GM18526 (cell line): ENCODE results near the gene CHGA.

Experiments used
- POLR2A ChIP-seq: IDR thresholded peaks from 3 replicates; pipeline ENCODE4 v1.6.1; 2011; ENCODE audit not compliant: insufficient read length; ENCODE audit errors: extremely low read depth

CHGA gene

DNA sequence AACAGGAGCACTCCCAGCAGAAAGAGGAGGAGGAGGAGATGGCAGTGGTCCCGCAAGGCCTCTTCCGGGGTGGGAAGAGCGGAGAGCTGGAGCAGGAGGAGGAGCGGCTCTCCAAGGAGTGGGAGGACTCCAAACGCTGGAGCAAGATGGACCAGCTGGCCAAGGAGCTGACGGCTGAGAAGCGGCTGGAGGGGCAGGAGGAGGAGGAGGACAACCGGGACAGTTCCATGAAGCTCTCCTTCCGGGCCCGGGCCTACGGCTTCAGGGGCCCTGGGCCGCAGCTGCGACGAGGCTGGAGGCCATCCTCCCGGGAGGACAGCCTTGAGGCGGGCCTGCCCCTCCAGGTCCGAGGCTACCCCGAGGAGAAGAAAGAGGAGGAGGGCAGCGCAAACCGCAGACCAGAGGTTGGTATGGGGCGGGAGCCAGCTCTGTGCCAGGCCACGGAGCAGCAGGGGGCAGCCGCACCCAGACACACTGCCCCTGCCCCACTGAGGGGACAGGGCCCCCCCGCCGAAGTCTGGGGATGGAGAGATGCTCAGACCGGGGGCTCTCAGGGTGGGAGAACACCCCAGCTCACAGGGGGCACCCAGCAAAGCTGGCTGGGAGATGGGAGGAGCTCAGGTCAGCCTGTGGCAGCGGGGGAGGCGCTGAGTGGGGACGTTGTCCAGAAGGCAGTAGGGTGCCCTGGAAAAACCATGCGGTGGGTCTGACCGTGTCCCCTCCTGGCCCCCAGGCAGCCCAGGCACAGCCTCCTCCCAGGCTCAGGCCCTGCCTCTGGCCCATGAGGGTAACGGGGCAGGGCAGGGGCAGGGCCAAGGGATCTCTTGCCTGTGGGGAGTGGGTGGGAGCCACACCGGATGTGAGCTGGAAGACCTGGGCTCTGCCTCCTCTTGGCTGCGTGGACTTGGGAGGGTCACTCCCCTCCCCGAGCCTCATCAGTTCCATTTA, 9.8 kb downstream of the CHGA start:
- no peak for TF ChIP-seq POLR2A

DNA sequence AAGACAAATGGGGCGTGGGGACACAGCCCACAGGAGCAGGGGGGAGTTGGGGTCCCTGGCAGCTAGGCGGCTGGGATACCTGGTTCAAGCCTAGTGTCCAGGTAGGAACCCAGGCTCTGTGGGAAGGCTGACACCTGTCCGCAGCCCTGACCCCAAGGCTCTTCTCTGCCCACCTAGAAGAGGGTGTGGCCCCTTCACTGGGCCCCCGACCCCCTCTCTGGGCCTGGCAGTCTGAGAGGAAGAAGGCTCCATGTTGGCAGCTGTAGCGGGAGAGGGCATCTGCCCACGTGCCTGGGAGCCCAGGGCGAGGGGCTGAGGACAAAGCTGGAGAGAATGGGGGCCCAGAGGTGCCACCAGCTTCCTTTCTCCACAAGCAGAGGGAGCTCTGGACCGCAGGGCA, 10.5 kb downstream of the CHGA start:
- no peak for TF ChIP-seq POLR2A

DNA sequence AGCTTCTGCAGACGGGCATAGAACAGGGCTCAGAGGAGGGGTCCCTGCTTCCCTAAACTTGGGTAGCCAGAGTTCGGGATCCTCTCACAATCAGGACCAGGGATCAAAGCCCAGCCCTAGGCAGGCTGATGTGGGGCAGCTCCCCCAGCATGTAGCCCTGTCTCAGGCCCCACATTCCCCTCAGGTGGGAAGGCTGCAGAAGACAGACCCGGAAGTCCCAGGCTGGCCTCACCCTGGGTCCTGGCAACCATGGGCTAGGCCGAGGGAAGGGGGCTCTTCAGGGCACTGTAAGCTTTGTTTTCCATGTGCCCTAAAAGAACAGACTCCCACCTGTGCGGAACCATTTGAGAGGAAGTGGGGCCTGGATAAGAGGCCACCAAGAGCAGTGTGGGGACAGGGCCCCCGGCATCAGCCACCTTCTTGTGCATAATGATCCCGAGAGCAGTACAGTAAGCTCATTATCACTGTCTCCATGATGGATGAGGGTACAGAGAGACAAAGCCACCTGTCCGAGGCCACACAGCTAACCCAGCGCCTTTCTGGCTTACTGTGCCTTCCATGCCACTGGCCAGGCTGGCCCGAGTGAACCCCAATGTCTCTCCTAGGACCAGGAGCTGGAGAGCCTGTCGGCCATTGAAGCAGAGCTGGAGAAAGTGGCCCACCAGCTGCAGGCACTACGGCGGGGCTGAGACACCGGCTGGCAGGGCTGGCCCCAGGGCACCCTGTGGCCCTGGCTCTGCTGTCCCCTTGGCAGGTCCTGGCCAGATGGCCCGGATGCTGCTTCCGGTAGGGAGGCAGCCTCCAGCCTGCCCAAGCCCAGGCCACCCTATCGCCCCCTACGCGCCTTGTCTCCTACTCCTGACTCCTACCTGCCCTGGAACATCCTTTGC, 11.5 kb downstream of the CHGA start:
- no peak for TF ChIP-seq POLR2A

DNA sequence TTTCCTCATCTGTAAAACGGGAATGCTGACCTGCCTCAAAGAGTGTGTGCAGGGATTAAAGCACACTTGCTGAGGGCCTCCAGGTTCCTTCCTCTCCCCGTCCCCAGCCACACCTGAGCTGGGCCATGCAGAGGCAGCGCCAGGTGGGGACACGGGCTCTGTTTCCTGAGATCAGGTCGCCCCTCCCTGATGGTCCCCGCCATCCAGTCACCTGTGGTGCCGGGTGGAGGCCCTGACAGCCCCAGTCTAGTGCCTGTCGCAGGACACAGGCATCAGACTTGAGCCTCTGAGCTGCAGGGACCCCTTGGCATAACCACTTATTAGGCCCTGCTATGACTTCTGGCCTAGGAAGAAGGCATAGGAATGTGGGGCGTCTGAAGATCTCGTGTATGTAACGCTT, 12.5 kb downstream of the CHGA start:
- TF ChIP-seq POLR2A, result no peak

DNA sequence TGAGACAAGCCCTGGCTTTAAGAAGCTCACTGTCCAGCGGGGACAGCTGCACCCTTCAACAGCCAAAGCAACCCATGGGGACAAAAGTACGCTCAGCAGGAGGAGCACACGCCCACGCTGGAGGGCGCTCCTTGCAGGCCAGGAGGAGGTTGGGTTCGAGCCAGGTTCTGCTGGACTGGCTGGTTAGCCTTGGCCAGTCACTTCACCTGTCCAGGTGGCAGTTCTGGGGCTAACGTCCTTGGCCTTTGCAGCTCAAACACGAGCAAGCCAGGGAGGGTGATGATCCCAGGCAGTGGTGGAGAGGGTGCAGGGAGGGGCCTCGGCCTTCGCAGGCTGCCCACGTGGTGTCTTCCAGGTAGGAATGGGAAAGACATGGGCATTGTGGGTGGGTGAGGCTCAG, 13.1 kb downstream of the CHGA start:
- TF ChIP-seq POLR2A, result no peak

DNA sequence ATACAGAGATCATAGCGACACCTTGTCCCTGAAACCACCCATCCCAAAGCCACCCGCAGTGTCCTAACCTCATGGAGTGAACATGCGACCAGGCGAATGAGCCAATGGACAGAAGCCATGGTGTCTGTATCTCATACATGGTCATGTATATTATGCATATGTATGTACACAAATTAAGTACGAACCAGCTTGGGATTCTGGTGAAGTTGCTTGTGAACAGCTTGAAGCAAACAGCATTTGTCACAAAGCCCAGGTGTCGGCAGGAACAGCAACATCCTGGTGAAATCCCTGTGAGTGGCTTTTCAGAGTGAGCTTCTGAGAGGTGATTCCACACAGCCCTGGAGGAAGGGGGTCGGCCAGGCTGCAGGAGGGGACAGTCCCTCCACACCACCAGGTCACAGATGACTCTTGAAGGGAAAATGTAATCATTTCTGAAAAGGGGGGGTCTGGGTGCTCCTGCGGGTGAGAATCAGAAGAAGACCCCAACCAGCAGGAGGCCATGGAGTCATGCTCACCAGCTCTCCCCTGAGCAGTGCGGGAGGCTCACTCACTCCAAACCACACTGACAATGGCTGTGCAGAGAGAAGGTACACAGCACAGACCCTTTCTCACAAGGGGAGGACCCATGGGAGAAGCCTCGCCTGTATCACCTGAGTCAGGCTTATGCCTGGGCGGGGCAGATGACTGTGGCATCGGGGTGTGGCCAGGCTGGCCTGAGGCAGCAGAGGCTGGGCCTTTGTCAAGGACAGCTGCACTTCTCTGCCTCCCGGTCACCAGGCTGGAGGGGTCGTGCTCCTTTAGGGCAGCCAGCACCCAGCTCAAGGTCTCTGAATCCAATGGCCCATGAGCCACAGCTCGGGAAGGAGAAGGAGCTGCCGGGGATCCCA, 14.3 kb downstream of the CHGA start:
- TF ChIP-seq POLR2A, result no peak

DNA sequence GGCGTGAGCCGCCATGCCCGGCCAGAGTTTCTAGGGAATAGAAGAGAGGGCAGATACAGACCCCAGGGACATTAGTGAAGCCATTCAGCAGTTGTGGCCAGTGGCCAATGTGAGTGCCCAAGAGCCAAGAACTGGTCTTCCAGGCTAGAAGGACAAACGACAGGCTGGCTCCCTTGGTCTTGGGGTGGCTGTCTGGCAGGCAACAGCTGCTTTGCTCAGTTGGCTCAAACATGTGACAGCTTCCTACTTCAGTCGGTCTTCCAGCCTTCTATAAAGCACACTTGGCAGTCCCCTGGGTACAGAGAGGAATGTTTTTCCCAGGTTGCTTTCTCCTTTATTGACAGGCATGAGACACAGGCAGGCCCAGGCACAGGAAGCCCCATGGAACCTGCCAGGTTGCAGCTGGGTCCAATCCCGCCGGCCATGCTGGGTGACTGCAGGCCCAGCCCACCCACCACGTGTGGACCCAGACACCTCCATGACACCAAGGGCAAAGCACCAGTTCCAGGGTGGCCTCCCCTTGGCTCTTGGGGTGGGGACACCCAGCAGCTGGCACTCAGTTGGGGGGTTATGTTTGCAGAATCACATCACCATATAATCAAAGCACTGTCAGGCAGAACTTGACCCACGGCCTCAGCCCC, 15.4 kb downstream of the CHGA start:
- TF ChIP-seq POLR2A, result no peak

DNA sequence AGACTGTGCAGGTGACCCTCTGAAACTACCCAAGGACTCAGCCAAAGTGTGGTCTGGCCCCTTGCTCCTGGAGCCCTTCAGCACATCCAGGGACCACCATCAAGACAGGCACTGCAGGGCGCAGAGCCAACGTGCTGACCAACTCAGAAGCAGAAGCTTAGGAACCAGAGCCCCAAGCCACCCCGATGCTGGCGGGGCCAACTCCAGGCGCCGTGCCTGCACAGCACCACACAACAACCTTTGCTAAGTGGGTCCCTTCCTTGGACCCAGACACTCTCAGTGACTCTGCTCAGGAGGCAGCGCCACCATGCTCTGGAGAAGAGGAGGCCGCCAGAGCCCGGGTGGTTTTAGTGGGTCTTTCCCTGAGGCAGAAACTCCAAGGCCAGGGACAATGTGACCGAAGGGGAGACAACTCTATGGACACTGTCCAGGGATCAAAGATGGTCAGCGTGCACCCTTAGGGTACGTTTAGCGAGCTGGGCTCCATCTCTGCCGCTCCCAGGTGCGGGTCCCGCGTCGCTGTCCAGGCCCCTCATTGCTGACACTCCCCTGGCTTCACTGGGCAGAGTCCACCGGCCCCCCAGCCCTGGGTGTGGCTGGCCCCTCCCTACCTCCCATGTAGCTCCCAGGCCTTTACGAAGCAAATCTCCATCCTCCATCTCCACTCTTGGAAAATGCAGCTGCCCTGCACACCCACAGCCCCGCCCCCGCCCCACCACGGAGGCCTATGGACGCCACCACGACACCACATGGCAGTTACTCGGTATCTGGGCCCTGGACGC, 16.1 kb downstream of the CHGA start:
- no peak for TF ChIP-seq POLR2A

DNA sequence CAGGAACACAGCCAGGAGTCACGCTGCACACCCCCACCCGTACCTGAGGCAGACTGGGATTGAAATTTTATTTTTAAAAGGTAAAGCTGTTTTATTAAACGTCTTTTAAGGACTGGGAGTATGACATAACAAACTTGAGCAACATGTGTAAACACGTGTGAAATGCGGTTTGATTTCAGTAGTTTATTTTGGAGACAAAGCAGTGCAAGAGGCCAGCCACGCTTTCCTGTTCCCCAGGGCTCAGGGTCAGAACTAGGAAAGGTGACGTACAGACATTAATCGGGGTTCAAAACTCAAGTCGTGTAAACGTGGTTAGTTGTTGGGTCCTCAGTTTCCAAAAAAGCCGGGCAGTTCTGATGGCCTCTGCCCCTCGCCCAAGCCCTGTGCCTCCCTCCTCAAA, 16.7 kb downstream of the CHGA start:
- no peak for TF ChIP-seq POLR2A

DNA sequence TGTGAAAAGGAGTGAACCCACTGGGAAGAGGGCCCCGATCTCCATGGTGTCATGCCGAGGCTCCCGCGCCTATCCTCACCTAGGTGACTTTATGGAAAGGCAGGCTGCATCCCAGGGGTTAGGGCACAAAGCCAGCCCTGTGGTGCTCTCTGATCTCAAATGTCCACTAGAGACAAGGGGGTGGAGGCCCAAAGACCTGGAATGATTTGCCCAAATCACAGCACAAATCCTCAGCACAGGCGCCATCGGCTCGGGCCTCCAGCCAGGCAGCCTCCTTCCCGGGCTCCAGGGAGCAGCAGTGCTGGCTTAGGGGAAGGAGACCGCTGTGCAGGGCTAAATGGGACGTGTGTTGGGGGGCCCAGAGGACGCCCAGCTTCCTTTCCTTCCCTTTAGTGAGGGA, 17.6 kb downstream of the CHGA start:
- TF ChIP-seq POLR2A, result no peak

DNA sequence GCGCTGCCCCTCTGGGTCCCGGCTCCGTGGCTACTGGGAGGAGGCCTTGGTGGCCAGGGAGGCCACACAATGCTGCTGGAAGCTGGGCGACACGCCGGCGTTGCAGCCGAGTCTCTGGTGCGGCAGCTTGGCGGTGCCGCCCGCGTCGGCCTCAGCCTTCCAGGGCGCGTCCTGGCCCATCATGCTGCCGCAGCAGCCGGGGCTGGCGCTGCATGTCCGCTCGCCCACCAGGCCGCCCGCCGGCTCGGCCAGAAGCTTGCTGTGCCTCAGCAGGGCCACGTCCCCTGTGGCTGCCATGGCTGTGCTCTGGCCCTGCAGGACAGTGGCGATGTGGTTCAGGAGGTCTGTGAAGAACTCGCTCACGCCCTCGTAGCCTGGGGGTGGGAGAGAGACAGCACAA, 18.6 kb downstream of the CHGA start:
- TF ChIP-seq POLR2A, result no peak

DNA sequence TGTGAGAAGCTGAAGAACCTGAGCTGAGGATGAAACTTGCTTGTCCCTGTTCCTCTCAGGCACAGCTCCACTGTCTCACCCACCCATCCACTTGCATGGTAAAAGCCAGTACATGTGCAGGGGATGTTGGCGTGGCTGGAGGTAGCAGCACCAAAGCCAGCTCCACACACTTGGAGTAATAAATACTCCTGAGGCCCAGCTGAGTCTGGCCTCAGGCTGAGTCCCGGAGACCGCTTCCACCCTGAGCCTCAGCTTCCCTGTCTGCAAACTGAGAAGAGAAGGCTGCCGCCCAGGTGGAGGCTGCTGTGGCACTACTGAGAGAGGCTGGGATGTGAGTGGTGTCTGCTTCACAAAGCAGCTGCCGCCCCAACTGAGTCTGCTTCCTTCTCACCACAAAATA, 19.2 kb downstream of the CHGA start:
- TF ChIP-seq POLR2A, result no peak

DNA sequence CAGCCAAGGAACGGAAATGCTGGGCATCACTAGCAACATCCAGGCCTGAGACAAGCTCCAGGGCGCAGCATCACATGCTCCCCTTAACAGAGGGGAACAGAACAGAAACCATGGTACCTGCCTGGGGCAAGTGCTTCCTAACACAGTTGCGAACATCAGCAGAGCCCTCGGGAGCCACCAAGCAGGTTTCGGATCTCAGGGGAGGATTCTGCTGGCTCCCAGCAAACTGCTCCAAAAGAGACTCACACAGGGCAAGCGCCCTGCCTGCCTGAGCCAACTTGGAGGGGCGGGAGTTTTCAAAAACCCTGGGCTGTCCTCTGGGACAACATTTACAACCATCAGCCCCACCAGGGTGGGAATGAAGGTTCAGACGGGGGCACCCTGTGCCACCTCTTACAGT, 19.6 kb downstream of the CHGA start:
- TF ChIP-seq POLR2A, result no peak

DNA sequence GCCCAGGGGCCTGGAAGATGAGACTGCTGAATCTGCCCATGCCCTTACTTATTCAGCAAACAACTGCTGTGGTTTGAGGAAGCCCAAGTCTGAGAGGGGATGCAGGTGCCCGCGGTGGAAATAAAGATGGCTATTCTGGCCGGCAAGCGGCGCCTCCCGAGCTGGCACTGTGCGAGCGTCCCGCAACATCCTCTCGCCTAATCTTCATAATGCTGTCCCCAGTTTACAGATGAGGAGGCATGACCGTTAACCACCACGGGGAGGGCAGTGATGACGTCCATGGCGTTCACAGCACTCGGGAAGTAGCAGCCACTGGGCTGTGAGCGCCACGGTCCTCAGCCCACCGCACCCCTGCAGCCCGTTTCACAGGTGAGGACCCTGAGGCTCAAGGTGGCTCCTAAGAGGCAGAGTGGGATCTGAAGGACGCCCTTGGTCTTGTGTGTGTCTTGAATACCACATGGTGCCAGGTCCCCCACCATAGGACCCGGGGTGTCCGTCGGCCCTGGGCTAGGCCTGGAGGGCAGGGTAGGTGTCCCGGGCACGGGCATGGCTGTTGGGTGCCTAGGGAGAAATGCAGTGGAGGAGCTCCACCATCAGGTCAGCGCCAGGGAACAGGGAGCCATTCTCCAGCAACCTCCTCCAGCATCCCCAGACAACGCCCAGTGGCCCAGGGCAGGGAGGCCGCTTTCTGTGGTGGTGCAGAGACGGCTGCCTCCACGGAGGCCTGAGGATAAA, 20.2 kb downstream of the CHGA start:
- no peak for TF ChIP-seq POLR2A
